ENCODE data around the gene PRKCE. TPM values are rescaled to one million over a fixed set of nuclear protein-coding genes. Genes with fewer than 3 reads are reported as not detected.

The PRKCE gene
- total RNA-seq, 1 experiment from 2014 or later = 5.3 TPM

GRCh38 chr2:45732436-45732835 lies 81.0 kb downstream of the PRKCE start:
- DNase-seq (ENCODE audit: low read depth) = no peak
- in situ Hi-C loops (cut with HindIII; ENCODE audit: low pct_unique_long_range_greater_than_20kb, low sequenced_read_pairs) = no loop called here

- in situ Hi-C loops (cut with HindIII; ENCODE audit: low pct_unique_long_range_greater_than_20kb, low sequenced_read_pairs) = no loop called here
- no peak for DNase-seq (ENCODE audit: low read depth)
Observed at GRCh38 chr2:45732946-45733345, 81.5 kb downstream of the PRKCE start.

GRCh38 chr2:45734336-45734735 lies 82.9 kb downstream of the PRKCE start:
- in situ Hi-C loops (cut with HindIII; ENCODE audit: low pct_unique_long_range_greater_than_20kb, low sequenced_read_pairs) = no loop called here
- no peak for DNase-seq (ENCODE audit: low read depth)

GRCh38 chr2:45734952-45735351 lies 83.5 kb downstream of the PRKCE start:
- no peak for DNase-seq (ENCODE audit: low read depth)
- in situ Hi-C loops (cut with HindIII; ENCODE audit: low pct_unique_long_range_greater_than_20kb, low sequenced_read_pairs) = no loop called here

GRCh38 chr2:45736757-45737704 lies 85.6 kb downstream of the PRKCE start:
- in situ Hi-C loops (cut with HindIII; ENCODE audit: low pct_unique_long_range_greater_than_20kb, low sequenced_read_pairs) = no loop called here
- DNase-seq (ENCODE audit: low read depth) = no peak

- in situ Hi-C loops (cut with HindIII; ENCODE audit: low pct_unique_long_range_greater_than_20kb, low sequenced_read_pairs) = loop anchor here (10.0 kb wide), 1 partner anchor 55 kb away; no protein-coding TSS in a partner anchor
- DNase-seq (ENCODE audit: low read depth) = no peak
Observed at GRCh38 chr2:45739796-45740485, 88.5 kb downstream of the PRKCE start.

- DNase-seq (ENCODE audit: low read depth) = no peak
- in situ Hi-C loops (cut with HindIII; ENCODE audit: low pct_unique_long_range_greater_than_20kb, low sequenced_read_pairs) = loop anchor here (10.0 kb wide), 1 partner anchor 57 kb away; no protein-coding TSS in a partner anchor
Observed at GRCh38 chr2:45741161-45741850, 89.8 kb downstream of the PRKCE start.

GRCh38 chr2:45743531-45744396 lies 92.3 kb downstream of the PRKCE start:
- DNase-seq (ENCODE audit: low read depth) = no peak
- in situ Hi-C loops (cut with HindIII; ENCODE audit: low pct_unique_long_range_greater_than_20kb, low sequenced_read_pairs) = loop anchor here (10.0 kb wide), 1 partner anchor 59 kb away; no protein-coding TSS in a partner anchor

- in situ Hi-C loops (cut with HindIII; ENCODE audit: low pct_unique_long_range_greater_than_20kb, low sequenced_read_pairs) = loop anchor here (10.0 kb wide), 1 partner anchor 60 kb away; no protein-coding TSS in a partner anchor
- DNase-seq (ENCODE audit: low read depth) = no peak
Observed at GRCh38 chr2:45745231-45745630, 93.8 kb downstream of the PRKCE start.

GRCh38 chr2:45746888-45747287 lies 95.4 kb downstream of the PRKCE start:
- in situ Hi-C loops (cut with HindIII; ENCODE audit: low pct_unique_long_range_greater_than_20kb, low sequenced_read_pairs) = loop anchor here (10.0 kb wide), 1 partner anchor 62 kb away; no protein-coding TSS in a partner anchor
- no peak for DNase-seq (ENCODE audit: low read depth)

- DNase-seq (ENCODE audit: low read depth) = no peak
- in situ Hi-C loops (cut with HindIII; ENCODE audit: low pct_unique_long_range_greater_than_20kb, low sequenced_read_pairs) = loop anchor here (10.0 kb wide), 1 partner anchor 63 kb away; no protein-coding TSS in a partner anchor
Observed at GRCh38 chr2:45747363-45747762, 95.9 kb downstream of the PRKCE start.

GRCh38 chr2:45748239-45748638 lies 96.8 kb downstream of the PRKCE start:
- no peak for DNase-seq (ENCODE audit: low read depth)
- in situ Hi-C loops (cut with HindIII; ENCODE audit: low pct_unique_long_range_greater_than_20kb, low sequenced_read_pairs) = loop anchor here (10.0 kb wide), 1 partner anchor 63 kb away; no protein-coding TSS in a partner anchor

GRCh38 chr2:45750001-45750400 lies 98.5 kb downstream of the PRKCE start:
- no peak for DNase-seq (ENCODE audit: low read depth)
- in situ Hi-C loops (cut with HindIII; ENCODE audit: low pct_unique_long_range_greater_than_20kb, low sequenced_read_pairs) = no loop called here

GRCh38 chr2:45750484-45750883 lies 99.0 kb downstream of the PRKCE start:
- no peak for DNase-seq (ENCODE audit: low read depth)
- in situ Hi-C loops (cut with HindIII; ENCODE audit: low pct_unique_long_range_greater_than_20kb, low sequenced_read_pairs) = no loop called here

- in situ Hi-C loops (cut with HindIII; ENCODE audit: low pct_unique_long_range_greater_than_20kb, low sequenced_read_pairs) = no loop called here
- DNase-seq (ENCODE audit: low read depth) = no peak
Observed at GRCh38 chr2:45753381-45753780, 101.9 kb downstream of the PRKCE start.

- in situ Hi-C loops (cut with HindIII; ENCODE audit: low pct_unique_long_range_greater_than_20kb, low sequenced_read_pairs) = no loop called here
- no peak for DNase-seq (ENCODE audit: low read depth)
Observed at GRCh38 chr2:45754131-45755010, 102.9 kb downstream of the PRKCE start.
